GM12878 (cell line): ENCODE measurements around the gene DNAJC15. TPM values are rescaled to one million over a fixed set of nuclear protein-coding genes. Genes with fewer than 3 reads are reported as not detected.

Experiments used
- CBX3 ChIP-seq: fragments of 200-600 bp; sonication (generic); IDR thresholded peaks from 2 replicates; pipeline ENCODE4 v1.6.1; 2016; ENCODE audit warnings: low read depth, borderline replicate concordance
- CHD1 ChIP-seq: IDR thresholded peaks from 2 replicates; pipeline ENCODE4 v1.6.1; 2012; ENCODE audit warnings: low read depth, low read length, improper control_type of control experiment
- DPF2 ChIP-seq: fragments of 450-650 bp; IDR thresholded peaks from 2 replicates; pipeline ENCODE4 v1.6.1; 2017; ENCODE audit warnings: mild to moderate bottlenecking
- ETV6 ChIP-seq, 2 experiments: fragments of 450-650 bp in 1 of 2; IDR thresholded peaks in 1 of 2; conservative IDR thresholded peaks in 1 of 2; 2 replicates each; pipeline ENCODE4 v1.6.1; 2014; ENCODE audit warnings: antibody characterized with exemption in 1 of 2, borderline replicate concordance in 1 of 2, low read depth in 1 of 2, mild to moderate bottlenecking in 1 of 2, moderate library complexity in 1 of 2
- FOS ChIP-seq: IDR thresholded peaks from 3 replicates; pipeline ENCODE4 v1.6.1; 2011; ENCODE audit warnings: borderline replicate concordance; ENCODE audit not compliant: insufficient read length; ENCODE audit errors: extremely low read depth
- GATAD2B ChIP-seq: fragments of 450-650 bp; conservative IDR thresholded peaks from 2 replicates; pipeline ENCODE4 v1.6.1; 2017; ENCODE audit warnings: low read depth, mild to moderate bottlenecking, moderate library complexity
- HDAC2 ChIP-seq: fragments of 200-600 bp; sonication (generic); IDR thresholded peaks from 2 replicates; pipeline ENCODE4 v1.6.1; 2017
- KAT2A ChIP-seq: conservative IDR thresholded peaks from 2 replicates; pipeline ENCODE4 v1.6.1; 2011; ENCODE audit warnings: low read depth, low read length; ENCODE audit not compliant: control insufficient read depth
- NR2C1 ChIP-seq: fragments of 450-650 bp; IDR thresholded peaks from 2 replicates; pipeline ENCODE4 v1.6.1; 2017; ENCODE audit warnings: antibody characterized with exemption, mild to moderate bottlenecking, moderate library complexity
- PAX5 ChIP-seq: IDR thresholded peaks from 2 replicates; pipeline ENCODE4 v1.6.1; 2011; ENCODE audit warnings: low read depth, low read length, borderline replicate concordance
- SIN3A ChIP-seq: IDR thresholded peaks from 2 replicates; pipeline ENCODE4 v1.6.1; 2012; ENCODE audit warnings: low read depth, low read length, improper control_type of control experiment
- SIX5 ChIP-seq: IDR thresholded peaks from 2 replicates; pipeline ENCODE4 v1.6.1; 2011; ENCODE audit warnings: mild to moderate bottlenecking, low read depth, low read length, moderate library complexity; ENCODE audit not compliant: severe bottlenecking
- SP1 ChIP-seq: IDR thresholded peaks from one replicate; pipeline ENCODE4 v1.6.1; 2011; ENCODE audit warnings: low read depth, low read length
- SREBF1 ChIP-seq: IDR thresholded peaks from 2 replicates; pipeline ENCODE4 v1.6.1; 2012; ENCODE audit warnings: mild to moderate bottlenecking, low read length
- TCF7 ChIP-seq: IDR thresholded peaks from 2 replicates; pipeline ENCODE4 v1.6.1; 2014; ENCODE audit warnings: antibody characterized with exemption, borderline replicate concordance
- YY1 ChIP-seq: IDR thresholded peaks from 2 replicates; pipeline ENCODE4 v1.6.1; 2011; ENCODE audit warnings: low read depth, mild to moderate bottlenecking, low read length
- ZNF24 ChIP-seq: fragments of 450-650 bp; IDR thresholded peaks from 2 replicates; pipeline ENCODE4 v1.6.1; 2017; ENCODE audit warnings: antibody characterized with exemption, mild to moderate bottlenecking
- polyA plus RNA-seq, 11 experiments: library from polyadenylated mRNA; depleted of rRNA in 4 of 11; unstranded in 6 of 11; stranded (reverse) in 5 of 11; fragments of >200 nt; fragmentation: Nextera tagmentation in 4 of 11; fragmentation: Illumina TruSeq in 1 of 11; extraction: Ambion mirVana in 4 of 11; extraction: Trizol in 1 of 11; gene quantifications; 1 replicate in 1 of 11; 2 replicates in 10 of 11; pipeline versions ENCODE4 v1.2.1 to v1.2.3, GENCODE V29; 2011 to 2016; ENCODE audit warnings: inconsistent platforms in 2 of 11, missing spikeins in 2 of 11, low read depth in 1 of 11
- total RNA-seq, 4 experiments: library from RNA; depleted of rRNA in 3 of 4; stranded (reverse); fragments of >200 nt in 3 of 4; fragmentation: Illumina TruSeq in 1 of 4; extraction: Trizol in 1 of 4; gene quantifications; 2 replicates each; pipeline versions ENCODE4 v1.2.1 to v1.2.3, GENCODE V29; 2013 to 2021
- TF ChIP-seq, protein P1 (sequence below): fragments of 450-650 bp; IDR thresholded peaks from 2 replicates; pipeline ENCODE4 v1.6.1; 2018; ENCODE audit warnings: mild to moderate bottlenecking, low read depth, moderate library complexity; ENCODE audit not compliant: partially characterized antibody
- TF ChIP-seq, protein P2 (sequence below): IDR thresholded peaks from 2 replicates; pipeline ENCODE4 v1.6.1; 2011; ENCODE audit warnings: mild to moderate bottlenecking, low read depth, low read length, moderate library complexity; ENCODE audit not compliant: insufficient replicate concordance
- TF ChIP-seq, protein P3 (sequence below): IDR thresholded peaks from 2 replicates; pipeline ENCODE4 v1.6.1; 2012; ENCODE audit warnings: low read depth, low read length, improper control_type of control experiment
- TF ChIP-seq, protein P4 (sequence below), 3 experiments: IDR thresholded peaks in 2 of 3; conservative IDR thresholded peaks in 1 of 3; 2 replicates each; pipeline ENCODE4 v1.5.1; 2011; ENCODE audit warnings: low read depth in 3 of 3, low read length in 3 of 3, mild to moderate bottlenecking in 3 of 3, control low read depth in 2 of 3, moderate library complexity in 2 of 3, inconsistent platforms in 1 of 3, mixed read lengths in 1 of 3; ENCODE audit not compliant: control insufficient read depth in 2 of 3, insufficient read depth in 1 of 3; ENCODE audit errors: extremely low read depth in 1 of 3

DNAJC15 gene
- total and polyA plus RNA-seq, 10 of the 15 experiments (the other 5 are each of a cell fraction or from before 2014, with no cell fraction given): 13.1 to 104 (median 54.4) TPM

DNA sequence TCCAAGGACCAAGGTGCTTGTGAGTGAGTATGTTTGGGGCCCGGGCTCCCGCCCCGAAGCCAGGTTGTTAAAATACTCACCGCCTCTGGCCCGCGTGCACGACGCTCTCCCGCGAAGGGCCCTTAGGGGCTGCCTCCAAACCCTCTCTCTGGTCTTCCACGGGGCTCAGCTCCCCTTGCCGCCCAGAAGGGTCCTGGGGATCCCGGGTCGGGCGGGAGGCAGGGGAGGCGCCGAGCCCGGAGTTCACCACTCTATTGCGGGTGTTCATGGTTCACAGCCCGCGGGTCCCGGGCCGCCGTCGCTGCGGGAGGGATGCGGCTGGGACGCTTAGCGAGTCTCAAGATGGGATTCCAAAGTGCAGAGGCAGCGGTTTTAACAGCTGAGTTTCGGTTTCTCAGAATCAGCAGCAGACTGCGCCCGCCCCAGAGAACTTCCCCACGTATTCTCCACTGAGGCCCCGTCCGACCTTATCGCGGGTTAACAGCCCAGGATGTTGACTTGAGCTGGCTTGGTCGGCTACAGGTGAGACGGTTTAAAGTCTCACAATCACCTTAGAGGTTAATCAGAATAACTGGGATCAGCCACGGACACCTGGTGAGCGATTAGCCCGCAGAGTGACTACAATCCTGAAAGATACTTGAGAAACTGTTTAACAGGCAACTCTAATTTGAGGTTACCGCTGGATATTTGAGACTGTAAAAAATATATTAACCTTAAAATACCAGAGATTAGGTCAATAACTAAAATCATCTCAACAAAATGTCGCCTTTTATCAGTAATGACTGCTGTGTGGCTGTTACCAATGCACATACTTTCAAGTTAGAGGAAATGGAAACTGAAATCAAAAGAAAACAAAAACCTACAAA lies 31.3 kb upstream of the DNAJC15 start, which contains the start of gene EPSTI1 (continued):
- TF ChIP-seq, protein P1, sequence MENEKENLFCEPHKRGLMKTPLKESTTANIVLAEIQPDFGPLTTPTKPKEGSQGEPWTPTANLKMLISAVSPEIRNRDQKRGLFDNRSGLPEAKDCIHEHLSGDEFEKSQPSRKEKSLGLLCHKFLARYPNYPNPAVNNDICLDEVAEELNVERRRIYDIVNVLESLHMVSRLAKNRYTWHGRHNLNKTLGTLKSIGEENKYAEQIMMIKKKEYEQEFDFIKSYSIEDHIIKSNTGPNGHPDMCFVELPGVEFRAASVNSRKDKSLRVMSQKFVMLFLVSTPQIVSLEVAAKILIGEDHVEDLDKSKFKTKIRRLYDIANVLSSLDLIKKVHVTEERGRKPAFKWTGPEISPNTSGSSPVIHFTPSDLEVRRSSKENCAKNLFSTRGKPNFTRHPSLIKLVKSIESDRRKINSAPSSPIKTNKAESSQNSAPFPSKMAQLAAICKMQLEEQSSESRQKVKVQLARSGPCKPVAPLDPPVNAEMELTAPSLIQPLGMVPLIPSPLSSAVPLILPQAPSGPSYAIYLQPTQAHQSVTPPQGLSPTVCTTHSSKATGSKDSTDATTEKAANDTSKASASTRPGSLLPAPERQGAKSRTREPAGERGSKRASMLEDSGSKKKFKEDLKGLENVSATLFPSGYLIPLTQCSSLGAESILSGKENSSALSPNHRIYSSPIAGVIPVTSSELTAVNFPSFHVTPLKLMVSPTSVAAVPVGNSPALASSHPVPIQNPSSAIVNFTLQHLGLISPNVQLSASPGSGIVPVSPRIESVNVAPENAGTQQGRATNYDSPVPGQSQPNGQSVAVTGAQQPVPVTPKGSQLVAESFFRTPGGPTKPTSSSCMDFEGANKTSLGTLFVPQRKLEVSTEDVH: no peak
- TF ChIP-seq SREBF1 (no peak), CBX3 (no peak), HDAC2 (no peak), NR2C1 (no peak), GATAD2B (peak; percentile 88), SIX5 (no peak), PAX5 (peak; percentile 59; the same call in 1 of the 2 replicates), SP1 (peak; percentile 34), TCF7 (no peak), SIN3A (peak; percentile 37; the same call in 1 of the 2 replicates), CHD1 (no peak), FOS (no peak), ZNF24 (no peak), KAT2A (no peak), DPF2 (peak; percentile 89), ETV6 (conservative IDR thresholded peaks at IDR 0.05 in 1 of 2, IDR thresholded peaks at IDR 0.05 in 1 of 2; ENCODE audit: borderline replicate concordance in 1 of 2, low read depth in 1 of 2) (no peak; a peak in 2 of 4 replicates), YY1 (peak; percentile 48)
- TF ChIP-seq, protein P2, sequence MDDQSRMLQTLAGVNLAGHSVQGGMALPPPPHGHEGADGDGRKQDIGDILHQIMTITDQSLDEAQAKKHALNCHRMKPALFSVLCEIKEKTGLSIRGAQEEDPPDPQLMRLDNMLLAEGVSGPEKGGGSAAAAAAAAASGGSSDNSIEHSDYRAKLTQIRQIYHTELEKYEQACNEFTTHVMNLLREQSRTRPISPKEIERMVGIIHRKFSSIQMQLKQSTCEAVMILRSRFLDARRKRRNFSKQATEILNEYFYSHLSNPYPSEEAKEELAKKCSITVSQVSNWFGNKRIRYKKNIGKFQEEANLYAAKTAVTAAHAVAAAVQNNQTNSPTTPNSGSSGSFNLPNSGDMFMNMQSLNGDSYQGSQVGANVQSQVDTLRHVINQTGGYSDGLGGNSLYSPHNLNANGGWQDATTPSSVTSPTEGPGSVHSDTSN: no peak
- TF ChIP-seq, protein P3, sequence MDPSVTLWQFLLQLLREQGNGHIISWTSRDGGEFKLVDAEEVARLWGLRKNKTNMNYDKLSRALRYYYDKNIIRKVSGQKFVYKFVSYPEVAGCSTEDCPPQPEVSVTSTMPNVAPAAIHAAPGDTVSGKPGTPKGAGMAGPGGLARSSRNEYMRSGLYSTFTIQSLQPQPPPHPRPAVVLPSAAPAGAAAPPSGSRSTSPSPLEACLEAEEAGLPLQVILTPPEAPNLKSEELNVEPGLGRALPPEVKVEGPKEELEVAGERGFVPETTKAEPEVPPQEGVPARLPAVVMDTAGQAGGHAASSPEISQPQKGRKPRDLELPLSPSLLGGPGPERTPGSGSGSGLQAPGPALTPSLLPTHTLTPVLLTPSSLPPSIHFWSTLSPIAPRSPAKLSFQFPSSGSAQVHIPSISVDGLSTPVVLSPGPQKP: no peak
- TF ChIP-seq, protein P4, sequence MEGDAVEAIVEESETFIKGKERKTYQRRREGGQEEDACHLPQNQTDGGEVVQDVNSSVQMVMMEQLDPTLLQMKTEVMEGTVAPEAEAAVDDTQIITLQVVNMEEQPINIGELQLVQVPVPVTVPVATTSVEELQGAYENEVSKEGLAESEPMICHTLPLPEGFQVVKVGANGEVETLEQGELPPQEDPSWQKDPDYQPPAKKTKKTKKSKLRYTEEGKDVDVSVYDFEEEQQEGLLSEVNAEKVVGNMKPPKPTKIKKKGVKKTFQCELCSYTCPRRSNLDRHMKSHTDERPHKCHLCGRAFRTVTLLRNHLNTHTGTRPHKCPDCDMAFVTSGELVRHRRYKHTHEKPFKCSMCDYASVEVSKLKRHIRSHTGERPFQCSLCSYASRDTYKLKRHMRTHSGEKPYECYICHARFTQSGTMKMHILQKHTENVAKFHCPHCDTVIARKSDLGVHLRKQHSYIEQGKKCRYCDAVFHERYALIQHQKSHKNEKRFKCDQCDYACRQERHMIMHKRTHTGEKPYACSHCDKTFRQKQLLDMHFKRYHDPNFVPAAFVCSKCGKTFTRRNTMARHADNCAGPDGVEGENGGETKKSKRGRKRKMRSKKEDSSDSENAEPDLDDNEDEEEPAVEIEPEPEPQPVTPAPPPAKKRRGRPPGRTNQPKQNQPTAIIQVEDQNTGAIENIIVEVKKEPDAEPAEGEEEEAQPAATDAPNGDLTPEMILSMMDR (IDR thresholded peaks at IDR 0.05 in 2 of 3, conservative IDR thresholded peaks at IDR 0.05 in 1 of 3; ENCODE audit: control insufficient read depth in 2 of 3, extremely low read depth in 1 of 3, insufficient read depth in 1 of 3, low read depth in 3 of 3, low read length in 3 of 3): no peak
